ENCODE measurements around the gene RANBP3.
A peak's percentile ranks its signal among the peaks of the same experiment; 100 is the strongest.
"Not testable (repeated sequence)": the region's sequence is repeated elsewhere in the genome, so short reads cannot be mapped to it uniquely, and the experiment has no call there.

Gene RANBP3

GRCh38 chr19:5880604-5881078 lies 97.3 kb downstream of the RANBP3 start:
- DNase-seq: peak; percentile 98

- DNase-seq: no peak
Observed at GRCh38 chr19:5880196-5880595, 97.7 kb downstream of the RANBP3 start.

GRCh38 chr19:5877882-5878281 lies 100.1 kb downstream of the RANBP3 start:
- peak; percentile 81 for DNase-seq

- DNase-seq: peak; percentile 65
Observed at GRCh38 chr19:5877427-5877826, 100.5 kb downstream of the RANBP3 start.

GRCh38 chr19:5874496-5874895 lies 103.4 kb downstream of the RANBP3 start:
- DNase-seq: not testable (repeated sequence)

- no peak for DNase-seq
Observed at GRCh38 chr19:5873617-5874199, 104.2 kb downstream of the RANBP3 start.

- no peak for DNase-seq
Observed at GRCh38 chr19:5870986-5871394, 107.0 kb downstream of the RANBP3 start.

GRCh38 chr19:5867201-5868136 lies 110.5 kb downstream of the RANBP3 start:
- peak; percentile 71 for DNase-seq

Measured in NCI-H69 (cell line).